ENCODE data around the gene TDO2.

The TDO2 gene

DNA sequence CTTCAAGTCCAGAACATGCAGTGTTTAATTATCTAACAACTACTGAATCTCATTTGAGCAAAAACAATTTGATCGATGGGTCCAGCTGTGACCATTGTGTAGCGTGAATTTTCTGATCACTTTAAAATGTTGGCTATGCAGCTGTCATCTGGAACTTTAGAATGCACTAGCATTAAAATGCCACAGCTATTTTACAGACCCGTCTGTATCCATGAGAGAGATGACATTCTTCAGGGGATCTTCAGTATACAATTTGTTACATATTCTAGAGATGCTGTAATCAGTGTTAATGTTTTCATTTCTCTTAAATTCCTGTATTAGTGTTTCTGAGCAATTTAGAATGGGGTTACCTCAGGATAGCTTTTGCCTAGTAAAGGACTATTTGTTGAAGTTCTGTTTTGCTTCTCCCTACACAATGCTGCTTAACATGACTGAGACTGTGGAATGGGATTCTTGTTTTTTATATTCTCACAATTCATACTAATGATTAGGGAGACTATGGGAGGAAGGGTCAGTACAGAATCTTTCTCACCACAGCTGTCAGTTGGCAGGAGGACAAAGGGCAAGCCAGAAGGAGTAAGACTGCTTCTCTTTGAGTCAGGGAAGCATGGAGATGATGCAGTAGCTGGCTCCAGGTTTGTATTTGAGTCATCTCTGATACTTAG lies 63.4 kb downstream of the TDO2 start:
- Histone ChIP-seq H3K36me3 (ENCODE audit: control insufficient read depth, insufficient read depth, low read length) (no peaks in the 10 kb centered on the region), H3K4me1 (ENCODE audit: control insufficient read depth, insufficient read depth, low read length) (no peaks in the 10 kb centered on the region), H3K27me3 (ENCODE audit: control insufficient read depth, insufficient read depth, low read length) (no peaks in the 10 kb centered on the region), H3K9me3 (ENCODE audit: control insufficient read depth, insufficient read depth, low read depth, low read length) (no peaks in the 10 kb centered on the region), H3K4me3 (ENCODE audit: low read depth, low read length) (no peak overlapping the region), H3K27ac (ENCODE audit: low read depth, low read length) (no peak overlapping the region), H3K9ac (ENCODE audit: low read length) (no peak overlapping the region)
